Measurements from ENCODE around the gene SLC38A9. TPM values are rescaled to one million over a fixed set of nuclear protein-coding genes. Genes with fewer than 3 reads are reported as not detected.

SLC38A9 gene
- polyA plus RNA-seq, 1 donor (not counting 4 experiments of a cell fraction or from before 2014, with no cell fraction given): 43.3 TPM

- Histone ChIP-seq H3K9me1 (ENCODE audit: control insufficient read depth, extremely low read depth, insufficient read depth, low read length) (no peaks in the 10 kb centered on the region), H3K9ac (ENCODE audit: control insufficient read depth, extremely low read depth, insufficient read depth, low read length) (no peak overlapping the region), H3K27me3 (ENCODE audit: control insufficient read depth, extremely low read depth, insufficient read depth, low read length) (no peaks in the 10 kb centered on the region), H3K4me2 (ENCODE audit: control insufficient read depth, extremely low read depth, insufficient read depth, low read depth, low read length) (no peak overlapping the region), H3K4me1 (ENCODE audit: control insufficient read depth, extremely low read depth, insufficient read depth, low read length) (peaks cover 9% of the 10 kb centered on the region), H2AFZ (ENCODE audit: control insufficient read depth, low read length) (no peak overlapping the region), H3K4me3 (ENCODE audit: control insufficient read depth in 2 of 3, extremely low read depth in 1 of 3, insufficient read depth in 2 of 3, low read depth in 1 of 3, low read length in 3 of 3) (no peak overlapping the region), H3K9me3 (ENCODE audit: control insufficient read depth, low read depth, low read length) (no peaks in the 10 kb centered on the region), H3K36me3 (ENCODE audit: control insufficient read depth in 2 of 2, extremely low read depth in 1 of 2, insufficient read depth in 2 of 2, low read length in 2 of 2) (no peaks in the 10 kb centered on the region), H4K20me1 (ENCODE audit: control insufficient read depth, extremely low read depth, insufficient read depth, low read length) (no peaks in the 10 kb centered on the region), H3K79me2 (ENCODE audit: control insufficient read depth, insufficient read depth, low read length) (no peaks in the 10 kb centered on the region), H3K27ac (ENCODE audit: control insufficient read depth, insufficient read depth, low read length) (no peak overlapping the region)
- dilution Hi-C loops (cut with MboI; ENCODE audit: extremely low pct_ligation_motif_present, low sequenced_read_pairs): no loop called here
- TF ChIP-seq CTCF (optimal IDR thresholded peaks at IDR 0.05 in 1 of 3, IDR thresholded peaks at IDR 0.05 in 1 of 3, conservative IDR thresholded peaks at IDR 0.05 in 1 of 3; ENCODE audit: extremely low read depth in 1 of 3, insufficient read depth in 2 of 3, low read length in 3 of 3): no peak
- TF ChIP-seq EZH2 (IDR thresholded peaks at IDR 0.05; ENCODE audit: low read length): no peak
- FAIRE-seq: no peak
- no peak for DNase-seq (ENCODE audit: low read depth, low spot score)
These were observed 30.1 kb downstream of the SLC38A9 start for GRCh38 chr5:55682071-55682470.

DNA sequence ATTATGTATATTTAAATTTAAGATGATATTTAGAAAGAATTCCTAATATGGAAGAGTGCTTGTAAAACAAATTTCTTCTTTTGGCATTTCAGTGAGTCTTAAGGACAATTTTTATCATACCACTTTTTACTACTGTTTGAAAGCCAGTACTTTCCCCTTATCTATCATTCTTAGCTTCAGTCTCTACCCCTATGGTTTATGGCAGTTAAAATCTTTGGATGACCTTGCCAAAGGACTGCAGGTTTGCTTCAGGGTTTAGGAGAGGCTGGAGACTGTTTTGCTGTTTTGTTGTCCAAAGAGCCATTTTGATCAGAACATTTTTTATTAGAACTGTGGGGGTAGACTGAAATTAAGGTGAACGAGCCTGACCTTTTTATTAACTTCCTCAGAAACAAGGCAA, 30.8 kb downstream of the SLC38A9 start:
- no peak overlapping the region for H2AFZ ChIP-seq (ENCODE audit: control insufficient read depth, low read length)
- no peaks in the 10 kb centered on the region for H3K36me3 ChIP-seq (ENCODE audit: control insufficient read depth in 2 of 2, extremely low read depth in 1 of 2, insufficient read depth in 2 of 2, low read length in 2 of 2)
- no peak overlapping the region for H3K4me2 ChIP-seq (ENCODE audit: control insufficient read depth, extremely low read depth, insufficient read depth, low read depth, low read length)
- no peak for FAIRE-seq
- peaks cover 9% of the 10 kb centered on the region for H3K4me1 ChIP-seq (ENCODE audit: control insufficient read depth, extremely low read depth, insufficient read depth, low read length)
- no peak for TF ChIP-seq CTCF (optimal IDR thresholded peaks at IDR 0.05 in 1 of 3, IDR thresholded peaks at IDR 0.05 in 1 of 3, conservative IDR thresholded peaks at IDR 0.05 in 1 of 3; ENCODE audit: extremely low read depth in 1 of 3, insufficient read depth in 2 of 3, low read length in 3 of 3)
- TF ChIP-seq EZH2 (IDR thresholded peaks at IDR 0.05; ENCODE audit: low read length): no peak
- no peak overlapping the region for H3K4me3 ChIP-seq (ENCODE audit: control insufficient read depth in 2 of 3, extremely low read depth in 1 of 3, insufficient read depth in 2 of 3, low read depth in 1 of 3, low read length in 3 of 3)
- no peaks in the 10 kb centered on the region for H3K9me1 ChIP-seq (ENCODE audit: control insufficient read depth, extremely low read depth, insufficient read depth, low read length)
- no peak overlapping the region for H3K9ac ChIP-seq (ENCODE audit: control insufficient read depth, extremely low read depth, insufficient read depth, low read length)
- dilution Hi-C loops (cut with MboI; ENCODE audit: extremely low pct_ligation_motif_present, low sequenced_read_pairs): no loop called here
- no peaks in the 10 kb centered on the region for H4K20me1 ChIP-seq (ENCODE audit: control insufficient read depth, extremely low read depth, insufficient read depth, low read length)
- no peaks in the 10 kb centered on the region for H3K79me2 ChIP-seq (ENCODE audit: control insufficient read depth, insufficient read depth, low read length)
- no peaks in the 10 kb centered on the region for H3K27me3 ChIP-seq (ENCODE audit: control insufficient read depth, extremely low read depth, insufficient read depth, low read length)
- DNase-seq (ENCODE audit: low read depth, low spot score): no peak
- no peak overlapping the region for H3K27ac ChIP-seq (ENCODE audit: control insufficient read depth, insufficient read depth, low read length)
- H3K9me3 ChIP-seq (ENCODE audit: control insufficient read depth, low read depth, low read length): no peaks in the 10 kb centered on the region

All from keratinocyte (primary cell).